H1 (cell line): ENCODE results near the gene ANP32B. TPM values are rescaled to one million over a fixed set of nuclear protein-coding genes. Genes with fewer than 3 reads are reported as not detected.

Experiments used
- CTCF ChIA-PET: fragments of 300-600 bp; sonication (Branson Sonifier 250); formaldehyde crosslinking; loops from one replicate; lab custom pipeline; 2021; ENCODE audit not compliant: partially characterized antibody; lab: Charles Lee
- POLR2A ChIA-PET: fragments of 300-600 bp; sonication (Branson Sonifier 250); formaldehyde crosslinking; loops from one replicate; lab custom pipeline; 2021; ENCODE audit warnings: inconsistent platforms; ENCODE audit not compliant: partially characterized antibody; lab: Charles Lee
- DNase-seq, 2 experiments: peaks; one replicate each; pipeline versions ENCODE4 v3.0.0 to v3.0.0-alpha.2; 2010 to 2022; ENCODE audit warnings: low spot score in 2 of 2, low read depth in 1 of 2, mixed read lengths in 1 of 2
- FAIRE-seq: peaks from 2 replicates; lab custom pipeline; 2011; peaks lifted over from hg19 to GRCh38; lab: Jason Lieb, UNC
- H2AFZ ChIP-seq: 2 replicates; pipeline ENCODE4 v1.8.1; 2012; ENCODE audit warnings: low read length, inconsistent platforms
- H2AK5ac ChIP-seq: 2 replicates; pipeline ENCODE4 v1.6.1; 2013; ENCODE audit warnings: low read depth, low read length
- H2BK120ac ChIP-seq: replicated peaks from 2 replicates; pipeline ENCODE3; 2013; ENCODE audit warnings: low read depth, low read length, inconsistent platforms
- H2BK12ac ChIP-seq: 2 replicates; pipeline ENCODE4 v1.6.1; 2013; ENCODE audit warnings: low read depth, low read length
- H2BK15ac ChIP-seq: 2 replicates; pipeline ENCODE4 v1.6.1; 2013; ENCODE audit warnings: low read length
- H2BK20ac ChIP-seq: 2 replicates; pipeline ENCODE4 v1.6.1; 2013; ENCODE audit warnings: low read length
- H2BK5ac ChIP-seq: 2 replicates; pipeline ENCODE4 v1.6.1; 2013; ENCODE audit warnings: low read depth, low read length
- H3K14ac ChIP-seq: 2 replicates; pipeline ENCODE4 v1.6.1; 2013; ENCODE audit warnings: inconsistent platforms; ENCODE audit not compliant: insufficient read length
- H3K18ac ChIP-seq: 2 replicates; pipeline ENCODE4 v1.6.1; 2013; ENCODE audit warnings: low read length; ENCODE audit errors: extremely low read depth
- H3K23ac ChIP-seq: 2 replicates; pipeline ENCODE4 v1.6.1; 2013; ENCODE audit warnings: inconsistent platforms; ENCODE audit not compliant: insufficient read length
- H3K23me2 ChIP-seq: 2 replicates; pipeline ENCODE4 v1.6.1; 2013; ENCODE audit warnings: low read depth, low read length
- H3K27ac ChIP-seq: 2 replicates; pipeline ENCODE4 v1.6.1; 2011; ENCODE audit warnings: low read depth, low read length, inconsistent platforms
- H3K27me3 ChIP-seq, 4 experiments: replicated peaks in 1 of 4; 1 replicate in 1 of 4; 2 replicates in 3 of 4; pipeline versions ENCODE4 v1.6.1 to v1.8.1; 2011 to 2013; ENCODE audit warnings: low read length in 3 of 4, mild to moderate bottlenecking in 3 of 4, inconsistent platforms in 2 of 4, mixed read lengths in 2 of 4, moderate library complexity in 1 of 4; ENCODE audit not compliant: control insufficient read depth in 3 of 4, insufficient read depth in 3 of 4; ENCODE audit errors: extremely low read depth in 1 of 4
- H3K36me3 ChIP-seq, 4 experiments: 2 replicates each; pipeline versions ENCODE4 v1.6.1 to v1.8.1; 2011 to 2013; ENCODE audit warnings: mild to moderate bottlenecking in 4 of 4, low read length in 3 of 4, moderate library complexity in 2 of 4, control low read depth in 1 of 4, inconsistent platforms in 1 of 4; ENCODE audit not compliant: insufficient read depth in 4 of 4, control insufficient read depth in 2 of 4
- H3K4ac ChIP-seq: replicated peaks from 2 replicates; pipeline ENCODE3; 2013; ENCODE audit warnings: low read length, low read depth, mixed read lengths, inconsistent platforms; ENCODE audit not compliant: insufficient read length
- H3K4me1 ChIP-seq, 4 experiments: replicated peaks in 1 of 4; 1 replicate in 1 of 4; 2 replicates in 3 of 4; pipeline versions ENCODE4 v1.6.1 to v1.8.1; 2011 to 2013; ENCODE audit warnings: low read length in 3 of 4, inconsistent platforms in 2 of 4, mixed read lengths in 1 of 4; ENCODE audit not compliant: insufficient read depth in 4 of 4, control insufficient read depth in 3 of 4
- H3K4me2 ChIP-seq, 2 experiments: 2 replicates each; pipeline versions ENCODE4 v1.6.1 to v1.8.1; 2011 to 2013; ENCODE audit warnings: low read depth in 2 of 2, low read length in 2 of 2, control low read depth in 1 of 2, inconsistent platforms in 1 of 2, mild to moderate bottlenecking in 1 of 2; ENCODE audit not compliant: insufficient read depth in 1 of 2
- H3K4me3 ChIP-seq, 4 experiments: fragments of 200-600, 300-600 bp in 1 of 4; sonication (generic), shearing (Covaris generic), sonication (Bioruptor Twin) in 1 of 4; 2 replicates each; pipeline versions ENCODE4 v1.5.1 to v1.8.1; 2011 to 2016; ENCODE audit warnings: low read length in 4 of 4, low read depth in 3 of 4, control low read depth in 2 of 4, inconsistent platforms in 2 of 4, mild to moderate bottlenecking in 2 of 4, mixed read lengths in 1 of 4, moderate library complexity in 1 of 4; ENCODE audit not compliant: insufficient read depth in 2 of 4; ENCODE audit errors: extremely low read depth in 1 of 4
- H3K56ac ChIP-seq: replicated peaks from 2 replicates; pipeline ENCODE3; 2013; ENCODE audit warnings: low read depth, mild to moderate bottlenecking, mixed read lengths, low read length, inconsistent platforms; ENCODE audit not compliant: insufficient read length
- H3K79me1 ChIP-seq: 2 replicates; pipeline ENCODE4 v1.6.1; 2013; ENCODE audit warnings: low read depth, low read length, control low read depth
- H3K79me2 ChIP-seq, 2 experiments: 2 replicates each; pipeline versions ENCODE4 v1.6.1 to v1.8.1; 2012 to 2013; ENCODE audit warnings: low read length in 2 of 2, mild to moderate bottlenecking in 2 of 2, inconsistent platforms in 1 of 2; ENCODE audit not compliant: insufficient read depth in 2 of 2, control insufficient read depth in 1 of 2
- H3K9ac ChIP-seq, 4 experiments: replicated peaks in 1 of 4; 1 replicate in 1 of 4; 2 replicates in 3 of 4; pipeline versions ENCODE4 v1.6.1 to v1.8.1; 2011 to 2013; ENCODE audit warnings: low read depth in 3 of 4, low read length in 3 of 4, control low read depth in 2 of 4, mild to moderate bottlenecking in 2 of 4, moderate library complexity in 2 of 4, inconsistent platforms in 1 of 4; ENCODE audit errors: extremely low read depth in 1 of 4
- H3K9me3 ChIP-seq, 2 experiments: 2 replicates each; pipeline versions ENCODE4 v1.6.1 to v1.8.1; 2012 to 2013; ENCODE audit warnings: mild to moderate bottlenecking in 2 of 2, moderate library complexity in 2 of 2, control low read depth in 1 of 2, inconsistent platforms in 1 of 2, low read depth in 1 of 2, low read length in 1 of 2, mixed read lengths in 1 of 2; ENCODE audit not compliant: insufficient read depth in 2 of 2
- H4K20me1 ChIP-seq, 2 experiments: replicated peaks in 1 of 2; 2 replicates each; pipeline versions ENCODE3 to v1.8.1; 2011 to 2013; ENCODE audit warnings: inconsistent platforms in 2 of 2, low read length in 2 of 2, mild to moderate bottlenecking in 1 of 2; ENCODE audit not compliant: insufficient read depth in 2 of 2, control insufficient read depth in 1 of 2
- H4K5ac ChIP-seq: 2 replicates; pipeline ENCODE4 v1.6.1; 2013; ENCODE audit warnings: low read length, low read depth, mixed read lengths, inconsistent platforms; ENCODE audit not compliant: insufficient read length
- H4K8ac ChIP-seq: 2 replicates; pipeline ENCODE4 v1.8.0; 2013; ENCODE audit warnings: mild to moderate bottlenecking, moderate library complexity, low read length, inconsistent platforms; ENCODE audit not compliant: insufficient read depth; ENCODE audit errors: extremely low read depth
- H4K91ac ChIP-seq: replicated peaks from 2 replicates; pipeline ENCODE3; 2013; ENCODE audit warnings: low read length, mixed read lengths, inconsistent platforms; ENCODE audit not compliant: insufficient read length
- FOSL1 ChIP-seq: IDR thresholded peaks from 2 replicates; pipeline ENCODE4 v1.6.1; 2011; ENCODE audit warnings: mild to moderate bottlenecking, low read depth, low read length, moderate library complexity; ENCODE audit not compliant: insufficient read depth
- TBP ChIP-seq: IDR thresholded peaks from 2 replicates; pipeline ENCODE4 v1.6.1; 2011; ENCODE audit warnings: low read depth, low read length, improper control_type of control experiment
- ZNF274 ChIP-seq: IDR thresholded peaks from 2 replicates; pipeline ENCODE4 v1.7.0; 2012; ENCODE audit warnings: low read length, borderline replicate concordance; ENCODE audit errors: extremely low read depth
- WGBS, 2 experiments: shearing (Covaris generic) in 1 of 2; methylation state at CpG; one replicate each; pipeline versions ENCODE4 v1.1.6 to v1.1.7; 2013 to 2015; ENCODE audit warnings: low lambda C conversion rate in 2 of 2, mixed read lengths in 2 of 2, inconsistent platforms in 1 of 2, low coverage in 1 of 2, missing lambda C conversion rate in 1 of 2; ENCODE audit not compliant: insufficient replicate concordance in 2 of 2, insufficient coverage in 1 of 2, insufficient read length in 1 of 2; ENCODE audit errors: extremely low coverage in 1 of 2, missing lambda C conversion rate in 1 of 2; 5-methylcytosine and 5-hydroxymethylcytosine counted together
- polyA plus RNA-seq, 7 experiments: library from polyadenylated mRNA; depleted of rRNA in 3 of 7; stranded (reverse) in 5 of 7; unstranded in 2 of 7; fragments of >200 nt in 5 of 7; fragments of 200-250 nt in 2 of 7; gene quantifications; 1 replicate in 5 of 7; 2 replicates in 1 of 7; 4 replicates in 1 of 7; pipeline versions ENCODE4 v1.2.1 to v1.2.3, GENCODE V29; 2011 to 2013; ENCODE audit warnings: missing spikeins in 2 of 7, mixed read lengths in 2 of 7
- total RNA-seq: library from RNA; stranded (reverse); fragmentation: NEBNext Ultra II Directional; extraction: Animal tissue kit (Norgen Biotek cat#: 25700); gene quantifications from 2 replicates; pipeline ENCODE4 v1.2.1, GENCODE V29; 2021

ANP32B gene
- total and polyA plus RNA-seq, 2 of the 8 experiments (the other 6 are each of a cell fraction or from before 2014, with no cell fraction given): 7.6 to 88.1 TPM

GRCh38 chr9:98038958-98039357 lies 55.8 kb downstream of the ANP32B start:
- no peak overlapping the region for H4K5ac ChIP-seq
- WGBS, 2 experiments: 86% methylated on average over 8 of the region's 8 CpGs; no CpG with 5 or more reads in 1 of the 2 experiments

More at GRCh38 chr9:98038958-98039357, 55.8 kb downstream of the ANP32B start:
- H3K9ac ChIP-seq: no peak overlapping the region
- no peaks in the 10 kb centered on the region for H3K79me2 ChIP-seq
- no peak overlapping the region for H2BK15ac ChIP-seq
- no peak overlapping the region for H3K14ac ChIP-seq
- H2BK12ac ChIP-seq: no peak overlapping the region
- no peak overlapping the region for H3K4ac ChIP-seq
- no peaks in the 10 kb centered on the region for H3K9me3 ChIP-seq
- H2AFZ ChIP-seq: no peak overlapping the region
- no peak for DNase-seq
- H3K4me3 ChIP-seq: no peak overlapping the region
- no peaks in the 10 kb centered on the region for H3K36me3 ChIP-seq
- no peak overlapping the region for H4K8ac ChIP-seq
- no peaks in the 10 kb centered on the region for H3K79me1 ChIP-seq
- no peak overlapping the region for H3K56ac ChIP-seq
- H3K4me1 ChIP-seq: no peaks in the 10 kb centered on the region
- no peak overlapping the region for H3K18ac ChIP-seq
- H3K23ac ChIP-seq: no peak overlapping the region
- H3K27me3 ChIP-seq: peaks cover 0 to 3% (median 0%) of the 10 kb centered on the region in 4 experiments; a peak in 1 of 7 replicates
- H4K91ac ChIP-seq: no peak overlapping the region
- H2BK120ac ChIP-seq: no peak overlapping the region
- H4K20me1 ChIP-seq: no peaks in the 10 kb centered on the region
- no peak overlapping the region for H2AK5ac ChIP-seq
- H2BK5ac ChIP-seq: no peak overlapping the region
- no peak overlapping the region for H3K4me2 ChIP-seq
- POLR2A ChIA-PET: no interaction called here
- no peak overlapping the region for H2BK20ac ChIP-seq
- H3K23me2 ChIP-seq: no peaks in the 10 kb centered on the region
- FAIRE-seq: no peak
- H3K27ac ChIP-seq: no peak overlapping the region
- CTCF ChIA-PET: interaction anchor here (0.6 to 1.2 kb wide), 2 partner anchors 156 to 173 kb away, joined by 3 read pairs; no protein-coding TSS in a partner anchor
- TF ChIP-seq TBP: no peak
- TF ChIP-seq FOSL1: no peak
- TF ChIP-seq ZNF274: no peak
